GM21825 (cell line): ENCODE data around the gene KDM4D.
"Not testable (repeated sequence)": the region's sequence is repeated elsewhere in the genome, so short reads cannot be mapped to it uniquely, and the experiment has no call there.

Experiments used
- ATAC-seq: cut with Tn5 transposase; IDR thresholded peaks from one replicate; pipeline ENCODE4 v1.9.1; 2021; ENCODE audit warnings: mild to moderate bottlenecking, moderate library complexity; ENCODE audit not compliant: unreplicated experiment

KDM4D gene

DNA sequence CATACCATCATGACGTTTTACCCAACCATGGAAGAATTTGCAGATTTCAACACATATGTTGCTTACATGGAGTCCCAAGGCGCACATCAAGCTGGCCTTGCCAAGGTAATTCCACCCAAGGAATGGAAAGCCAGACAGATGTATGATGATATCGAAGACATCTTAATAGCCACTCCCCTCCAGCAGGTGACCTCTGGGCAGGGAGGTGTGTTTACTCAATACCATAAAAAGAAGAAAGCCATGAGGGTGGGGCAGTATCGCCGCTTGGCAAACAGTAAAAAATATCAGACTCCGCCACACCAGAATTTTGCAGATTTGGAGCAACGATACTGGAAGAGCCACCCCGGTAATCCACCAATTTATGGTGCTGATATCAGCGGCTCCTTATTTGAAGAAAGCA lies 52.1 kb downstream of the KDM4D start:
- not testable (repeated sequence) for ATAC-seq

DNA sequence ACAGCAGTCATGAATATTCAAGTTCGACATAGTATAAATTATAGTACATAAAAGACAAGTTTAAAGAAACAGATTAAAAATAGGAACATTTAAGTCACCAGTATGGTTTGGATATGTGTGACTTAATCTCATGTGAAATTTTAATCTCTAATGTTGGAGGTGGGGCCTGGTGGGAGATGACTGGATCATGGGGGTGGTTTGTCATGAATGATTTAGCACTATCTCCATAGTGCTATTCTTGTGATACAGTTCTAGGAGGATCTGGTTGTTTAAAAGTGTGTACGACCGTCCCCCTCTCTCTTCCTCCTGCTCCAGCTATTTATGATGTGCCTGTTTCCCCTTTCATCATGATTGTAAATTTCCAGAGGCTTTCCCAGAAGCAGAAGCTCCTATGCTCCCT lies 54.8 kb downstream of the KDM4D start:
- no peak for ATAC-seq

DNA sequence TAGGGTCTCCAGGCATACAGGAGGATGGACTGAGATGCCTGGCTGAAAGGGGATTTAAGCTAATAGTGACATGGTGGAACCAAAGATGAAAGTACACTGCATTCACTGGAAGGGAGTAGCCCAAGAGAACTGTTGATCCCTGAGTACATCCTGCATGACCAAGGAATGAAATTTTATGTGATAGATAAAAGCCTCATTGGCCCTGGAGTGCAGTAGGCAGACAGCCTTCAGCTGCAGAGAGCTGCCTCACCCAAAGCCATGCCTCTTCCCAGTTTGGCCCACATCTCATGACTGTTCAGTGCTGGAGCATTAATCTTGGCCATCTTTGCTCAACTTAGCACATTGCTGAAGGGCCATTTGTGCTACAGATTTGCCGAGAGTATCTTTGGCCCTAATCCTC lies 59.5 kb downstream of the KDM4D start:
- ATAC-seq = no peak

DNA sequence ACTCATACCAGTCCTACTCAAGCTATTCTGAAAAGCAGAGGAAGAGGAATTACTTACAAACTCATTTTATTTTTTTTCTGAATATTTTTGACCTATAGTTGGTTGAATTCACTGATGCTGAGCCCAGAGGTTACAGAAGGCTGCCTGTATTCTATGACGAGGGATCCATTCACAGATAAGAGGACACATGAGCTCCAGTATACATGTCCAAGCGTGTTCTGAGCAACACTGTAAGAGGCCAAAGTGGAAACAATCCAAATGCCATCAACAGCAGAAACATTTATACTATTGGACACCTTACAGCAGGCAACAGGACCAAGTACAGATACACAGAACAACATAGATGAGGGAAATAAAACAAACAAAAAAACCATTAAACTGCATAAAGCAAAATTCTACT lies 61.8 kb downstream of the KDM4D start:
- ATAC-seq = no peak

DNA sequence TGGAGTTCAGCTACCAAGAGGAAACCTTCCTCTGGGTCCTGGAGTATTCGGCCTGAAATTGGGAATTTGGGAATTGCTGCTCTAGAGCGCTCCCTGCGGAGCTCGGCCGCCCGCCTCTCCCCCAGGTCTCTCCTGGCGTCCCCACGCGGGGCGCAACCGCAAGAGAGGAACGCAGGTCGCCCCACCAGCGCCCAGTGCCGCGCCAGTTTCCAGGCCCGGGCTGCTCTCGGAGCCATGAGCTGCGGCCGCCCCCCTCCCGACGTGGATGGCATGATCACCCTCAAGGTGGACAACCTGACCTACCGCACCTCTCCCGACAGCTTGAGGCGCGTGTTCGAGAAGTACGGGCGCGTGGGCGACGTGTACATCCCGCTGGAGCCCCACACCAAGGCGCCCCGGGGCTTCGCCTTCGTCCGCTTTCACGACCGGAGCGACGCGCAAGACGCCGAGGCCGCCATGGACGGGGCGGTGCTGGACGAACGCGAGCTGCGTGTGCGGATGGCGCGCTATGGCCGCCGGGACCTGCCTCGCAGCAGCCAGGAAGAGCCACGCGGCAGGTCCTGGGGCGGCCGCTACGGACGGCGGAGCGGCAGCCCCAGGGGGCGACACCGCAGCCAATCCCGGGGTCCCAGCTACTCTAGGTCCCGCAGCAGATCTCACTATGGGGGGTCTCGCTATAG lies 64.0 kb downstream of the KDM4D start:
- ATAC-seq = not testable (repeated sequence)

DNA sequence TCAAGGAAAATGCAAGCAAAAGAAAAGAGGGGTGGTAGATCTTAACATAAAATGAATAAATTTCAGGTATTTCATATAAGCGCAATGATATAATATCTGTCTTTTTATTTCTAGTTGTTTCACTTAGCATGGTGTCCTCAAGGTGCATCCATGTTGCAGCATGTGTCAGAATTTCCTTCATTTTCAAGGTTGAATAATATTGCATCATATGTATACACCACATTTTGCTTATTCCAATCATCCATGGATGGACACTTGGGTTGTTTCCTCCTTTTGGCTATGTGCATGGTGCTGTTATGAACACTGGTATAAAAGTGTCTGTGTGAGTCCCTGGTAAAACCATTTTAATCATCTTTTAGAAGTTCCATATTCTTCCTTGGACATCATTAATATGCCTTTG lies 68.7 kb downstream of the KDM4D start:
- ATAC-seq = no peak

DNA sequence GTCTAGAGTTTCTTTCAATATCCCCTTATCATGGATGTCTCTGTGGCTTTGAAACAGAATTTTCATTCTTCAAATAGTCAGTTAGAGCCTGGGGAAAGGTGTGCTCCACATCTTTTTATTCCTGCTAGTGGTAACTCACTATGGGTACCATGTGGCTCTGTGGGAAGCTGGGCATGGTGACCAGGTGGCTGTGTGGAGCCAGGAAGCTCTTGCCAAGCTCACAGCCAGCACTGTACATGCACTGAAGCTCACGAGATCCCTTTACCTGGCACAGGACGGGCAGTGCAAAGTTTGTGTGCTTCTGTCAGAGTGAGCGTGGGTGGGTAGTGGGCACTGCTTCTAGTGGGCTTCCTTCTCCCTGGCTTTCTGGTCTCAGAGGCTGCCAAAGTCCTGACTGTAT lies 69.4 kb downstream of the KDM4D start:
- ATAC-seq = no peak

DNA sequence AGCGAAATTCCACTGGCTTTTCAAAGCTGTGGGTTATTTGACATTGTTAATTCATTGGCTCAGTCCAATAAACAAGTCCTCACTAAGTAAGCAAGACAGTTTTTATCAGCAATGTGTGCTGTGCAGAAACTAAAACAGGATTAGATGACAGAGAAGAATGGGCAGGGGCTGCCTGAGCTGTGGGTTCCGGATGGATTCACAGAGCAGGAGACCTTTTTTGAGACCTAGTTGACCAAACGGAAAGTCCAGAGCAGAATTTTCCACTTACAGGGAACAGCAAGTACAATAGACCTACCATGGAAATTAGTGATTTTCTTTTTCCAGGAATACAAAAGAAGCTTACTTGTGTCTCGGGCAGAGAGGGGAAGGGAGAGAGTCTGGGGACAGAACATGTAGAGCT lies 70.5 kb downstream of the KDM4D start:
- no peak for ATAC-seq

DNA sequence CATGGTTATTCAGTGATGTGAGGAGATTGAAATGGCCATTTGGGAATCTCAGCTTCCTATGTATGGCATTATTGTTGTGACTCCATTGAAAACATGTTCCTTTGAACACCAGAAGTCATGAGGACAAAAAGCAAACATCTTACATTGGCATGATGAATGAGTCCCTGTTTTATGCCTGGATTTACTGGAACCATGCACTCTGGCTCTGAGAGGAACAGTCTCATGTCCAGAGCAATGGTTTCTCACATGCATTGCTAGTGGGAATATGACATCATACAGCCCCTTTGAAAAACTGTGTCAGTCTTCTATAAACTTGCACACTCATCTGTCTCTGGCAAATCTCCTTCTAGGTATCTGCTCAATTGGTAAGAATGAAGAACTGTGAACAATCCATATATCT lies 72.3 kb downstream of the KDM4D start:
- no peak for ATAC-seq
